ENCODE measurements around the gene CCL23. TPM values are rescaled to one million over a fixed set of nuclear protein-coding genes. Genes with fewer than 3 reads are reported as not detected.

The CCL23 gene
- total RNA-seq, 2 experiments from 2014 or later = not detected

Other genes starting within 250 kb of the CCL23 start
- gene MMP28, start 222.3 kb downstream of the CCL23 start, total RNA-seq = under 1 TPM; 0.19 to 0.35 TPM
- gene TAF15, start 208.5 kb downstream of the CCL23 start, total RNA-seq = 100 to 1,000 TPM; 252 to 256 TPM
- gene HEATR9, start 149.1 kb downstream of the CCL23 start, total RNA-seq = not detected
- gene CCL5, start 137.6 kb downstream of the CCL23 start, total RNA-seq = 1 to 10 TPM; 1.9 to 2.5 TPM
- gene RDM1, start 87.2 kb downstream of the CCL23 start, total RNA-seq = 10 to 100 TPM; 18.6 to 21.6 TPM
- not detected for gene LYZL6, start 74.3 kb downstream of the CCL23 start, total RNA-seq
- gene CCL16, start 36.5 kb downstream of the CCL23 start, total RNA-seq = not detected
- gene CCL14, start 31.2 kb downstream of the CCL23 start, total RNA-seq = not detected
- gene CCL15, start 16.4 kb downstream of the CCL23 start, total RNA-seq = not detected
- gene CCL18, start 46.3 kb upstream of the CCL23 start, total RNA-seq = not detected
- 1 to 10 TPM; 8.3 TPM for gene CCL3, start 72.2 kb upstream of the CCL23 start, total RNA-seq
- 1 to 10 TPM; 4.6 to 5.5 TPM for gene CCL4, start 85.9 kb upstream of the CCL23 start, total RNA-seq
- gene TBC1D3B, start 158.7 kb upstream of the CCL23 start, total RNA-seq = 1 to 10 TPM; 1.8 to 2.6 TPM
- 1 to 10 TPM; 1.9 to 2.0 TPM for gene CCL3L1, start 178.8 kb upstream of the CCL23 start, total RNA-seq
- 1 to 10 TPM; 1.0 to 1.4 TPM for gene CCL4L2, start 193.1 kb upstream of the CCL23 start, total RNA-seq
- gene TBC1D3I, start 246.6 kb upstream of the CCL23 start, total RNA-seq = under 1 TPM in 1 of 2 experiments, not detected in 1; 0.19 TPM

Measured in activated naive CD4-positive, alpha-beta T cell treated with anti-CD3 and anti-CD28 coated beads for 36 hours (primary cell).